Breast epithelium (tissue), 4 donors: Measurements from ENCODE around the gene LCE3C. TPM values are rescaled to one million over a fixed set of nuclear protein-coding genes. Genes with fewer than 3 reads are reported as not detected.

Experiments
- DNase-seq, 2 donors: peaks; one replicate each; pipeline ENCODE4 v3.0.0-alpha.2; 2019; ENCODE audit warnings: low spot score in 2 of 2
- H3K27ac ChIP-seq, 2 donors: fragments of 200-600 bp; sonication (generic) in 1 of 2; one replicate each; pipeline ENCODE4 v1.5.1; 2016 to 2019; ENCODE audit warnings: mild to moderate bottlenecking in 1 of 2
- H3K27me3 ChIP-seq, 2 donors: fragments of 200-600 bp; sonication (generic) in 1 of 2; one replicate each; pipeline versions ENCODE4 v1.5.1 to v1.6.0; 2017 to 2019; ENCODE audit warnings: control low read depth in 1 of 2, mild to moderate bottlenecking in 1 of 2
- H3K36me3 ChIP-seq: fragments of 200-600 bp; one replicate; pipeline ENCODE4 v1.5.1; 2019
- H3K4me1 ChIP-seq, 2 donors: fragments of 200-600 bp; sonication (generic); one replicate each; pipeline ENCODE4 v1.5.1; 2016 to 2019; ENCODE audit warnings: control low read depth in 1 of 2
- H3K4me3 ChIP-seq, 3 donors: fragments of 200-600 bp; sonication (generic); 1 replicate in 2 of 3; 2 replicates in 1 of 3; pipeline ENCODE4 v1.5.1; 2016 to 2019; ENCODE audit warnings: mild to moderate bottlenecking in 3 of 3, moderate library complexity in 2 of 3
- H3K9me3 ChIP-seq, 2 donors: fragments of 200-600 bp; sonication (generic) in 1 of 2; one replicate each; pipeline ENCODE4 v1.5.1; 2016 to 2019; ENCODE audit warnings: control low read depth in 1 of 2
- CTCF ChIP-seq, 3 donors: fragments of 450-650 bp; IDR thresholded peaks; one replicate each; pipeline ENCODE4 v1.5.1; 2016 to 2017; ENCODE audit warnings: antibody characterized with exemption in 3 of 3, mild to moderate bottlenecking in 3 of 3, moderate library complexity in 3 of 3
- POLR2A ChIP-seq: fragments of 450-650 bp; IDR thresholded peaks from one replicate; pipeline ENCODE4 v1.6.1; 2016; ENCODE audit warnings: antibody characterized with exemption, mild to moderate bottlenecking, moderate library complexity
- POLR2AphosphoS5 ChIP-seq, 3 donors: sonication (generic); formaldehyde crosslinking; IDR thresholded peaks; one replicate each; pipeline ENCODE4 v1.6.1; 2017; ENCODE audit warnings: antibody characterized with exemption in 3 of 3
- intact Hi-C: fragments of 100-400 bp; cut with DNase I; formaldehyde crosslinking; loops from one replicate; pipeline ENCODE4 v1.15.1; 2023; ENCODE audit warnings: low total_unique reads
- total RNA-seq, 3 donors: library from RNA; depleted of rRNA; stranded (reverse); fragments of >200 nt; gene quantifications; one replicate each; pipeline ENCODE4 v1.1.0, GENCODE V29; 2016

The LCE3C gene
- total RNA-seq, 3 donors from 2014 or later = not detected

- Histone ChIP-seq H3K27me3 (no peaks in the 10 kb centered on the region), H3K36me3 (no peaks in the 10 kb centered on the region), H3K4me3 (no peak within 1 kb of the TSS), H3K9me3 (no peaks in the 10 kb centered on the region), H3K4me1 (no peaks in the 10 kb centered on the region), H3K27ac (no peak within 1 kb of the TSS)
- intact Hi-C loops = no loop called here
- TF ChIP-seq CTCF (IDR thresholded peaks at IDR 0.05) (no peak), POLR2AphosphoS5 (IDR thresholded peaks at IDR 0.05) (no peak), POLR2A (no peak)
- no peak for DNase-seq
Observed at GRCh38 chr1:152580433-152580832, 19.6 kb upstream of the LCE3C start, which contains the start of gene LCE3D. Gene LCE3D (minus strand): TSS chr1:152580516. CDS start chr1:152579936, 580 bp downstream.

DNA sequence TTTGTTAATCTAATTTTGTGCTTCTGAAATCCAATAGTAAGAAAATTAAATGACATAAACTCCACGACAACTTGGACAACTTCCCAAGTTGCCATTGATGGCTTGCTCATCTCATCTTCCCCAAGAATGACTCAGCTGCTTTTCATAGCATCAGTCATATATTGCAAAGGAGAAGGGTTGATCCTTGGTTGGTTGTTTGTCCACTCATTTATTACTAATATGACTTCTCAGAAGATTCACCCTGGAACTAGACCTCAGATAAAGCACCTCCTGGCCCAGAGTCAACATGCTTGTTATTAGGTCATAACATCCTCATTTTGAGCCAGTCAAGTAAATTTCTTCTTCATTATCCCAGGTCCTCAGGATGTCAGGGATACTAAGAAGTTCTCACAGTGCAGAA, 17.4 kb upstream of the LCE3C start:
- no peaks in the 10 kb centered on the region for H3K27me3 ChIP-seq
- H3K4me3 ChIP-seq = no peak overlapping the region
- no peaks in the 10 kb centered on the region for H3K4me1 ChIP-seq
- no peak overlapping the region for H3K27ac ChIP-seq
- DNase-seq = no peak
- H3K9me3 ChIP-seq = no peaks in the 10 kb centered on the region
- no peak for TF ChIP-seq POLR2AphosphoS5 (IDR thresholded peaks at IDR 0.05)
- no peak for TF ChIP-seq CTCF (IDR thresholded peaks at IDR 0.05)
- TF ChIP-seq POLR2A = no peak
- intact Hi-C loops = no loop called here
- H3K36me3 ChIP-seq = no peaks in the 10 kb centered on the region

DNA sequence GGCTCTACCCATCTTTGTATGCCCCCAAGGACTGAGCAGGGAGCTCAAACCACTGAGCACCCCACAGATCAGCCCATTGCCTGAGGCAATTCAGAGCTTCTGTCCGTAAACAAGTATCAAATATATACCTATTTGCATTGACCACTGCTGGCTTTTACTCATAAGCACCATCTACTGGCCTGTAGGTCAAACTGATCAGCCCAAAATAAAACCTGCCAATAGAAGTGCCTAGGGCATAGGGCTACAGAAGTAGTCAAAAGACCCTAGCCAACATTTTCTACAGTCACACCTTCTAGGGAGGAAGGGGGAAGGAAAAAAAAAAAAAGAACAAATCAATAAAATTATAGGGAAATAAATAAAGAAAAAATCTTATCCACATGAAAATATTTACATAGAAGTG, 14.4 kb upstream of the LCE3C start:
- Histone ChIP-seq H3K4me3 (no peak overlapping the region), H3K36me3 (no peaks in the 10 kb centered on the region), H3K9me3 (no peaks in the 10 kb centered on the region), H3K27me3 (no peaks in the 10 kb centered on the region), H3K4me1 (no peaks in the 10 kb centered on the region), H3K27ac (no peak overlapping the region)
- no peak for TF ChIP-seq POLR2AphosphoS5 (IDR thresholded peaks at IDR 0.05)
- no peak for TF ChIP-seq CTCF (IDR thresholded peaks at IDR 0.05)
- no peak for TF ChIP-seq POLR2A
- no peak for DNase-seq
- intact Hi-C loops = loop anchor here (5.0 kb wide), 1 partner anchor 357 kb away; no protein-coding TSS in a partner anchor

- no peak for DNase-seq
- TF ChIP-seq CTCF (IDR thresholded peaks at IDR 0.05) = no peak
- no peak for TF ChIP-seq POLR2A
- no peak for TF ChIP-seq POLR2AphosphoS5 (IDR thresholded peaks at IDR 0.05)
- no peaks in the 10 kb centered on the region for H3K9me3 ChIP-seq
- H3K27ac ChIP-seq = no peak overlapping the region
- no peaks in the 10 kb centered on the region for H3K36me3 ChIP-seq
- no peak overlapping the region for H3K4me3 ChIP-seq
- H3K27me3 ChIP-seq = no peaks in the 10 kb centered on the region
- H3K4me1 ChIP-seq = no peaks in the 10 kb centered on the region
- intact Hi-C loops = no loop called here
Observed at GRCh38 chr1:152596986-152597385, 3.0 kb upstream of the LCE3C start.

DNA sequence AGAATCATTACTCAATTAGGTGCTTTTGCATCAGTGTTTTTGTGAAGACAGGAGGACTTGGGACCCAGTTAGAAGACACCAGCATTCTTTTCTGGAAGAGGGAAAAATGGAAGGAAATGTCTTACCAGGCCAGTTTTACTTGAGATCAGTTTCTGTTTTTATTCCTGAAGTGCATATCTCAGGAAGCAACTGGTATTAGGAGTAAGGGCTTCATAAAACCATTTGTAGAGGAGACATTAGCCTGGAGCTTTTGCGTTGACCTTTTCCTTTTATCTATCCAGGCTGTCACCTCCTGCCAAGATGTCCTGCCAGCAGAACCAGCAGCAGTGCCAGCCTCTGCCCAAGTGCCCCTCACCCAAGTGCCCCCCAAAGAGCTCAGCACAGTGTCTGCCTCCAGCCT, 13.5 kb downstream of the LCE3C start, which contains the start of gene LCE3B:
Gene LCE3B (plus strand): TSS at position 301 of the 400 bp plus-strand sequence. CDS start 0 bp downstream, at position 301.
- DNase-seq = no peak
- Histone ChIP-seq H3K27me3 (no peaks in the 10 kb centered on the region), H3K36me3 (no peaks in the 10 kb centered on the region), H3K4me3 (no peak within 1 kb of the TSS), H3K4me1 (no peaks in the 10 kb centered on the region), H3K27ac (no peak within 1 kb of the TSS), H3K9me3 (peaks cover 2 to 10% of the 10 kb centered on the region in 2 donors)
- intact Hi-C loops = no loop called here
- TF ChIP-seq POLR2AphosphoS5 (IDR thresholded peaks at IDR 0.05) (no peak), CTCF (IDR thresholded peaks at IDR 0.05) (no peak), POLR2A (no peak)
